ENCODE results near the gene CD320.
"Not testable (repeated sequence)": the region's sequence is repeated elsewhere in the genome, so short reads cannot be mapped to it uniquely, and the experiment has no call there.

Gene CD320

GRCh38 chr19:8332976-8333766, 25.0 kb upstream of the CD320 start:
- no peak for DNase-seq

GRCh38 chr19:8331263-8331845, 23.2 kb upstream of the CD320 start:
- no peak for DNase-seq

DNA sequence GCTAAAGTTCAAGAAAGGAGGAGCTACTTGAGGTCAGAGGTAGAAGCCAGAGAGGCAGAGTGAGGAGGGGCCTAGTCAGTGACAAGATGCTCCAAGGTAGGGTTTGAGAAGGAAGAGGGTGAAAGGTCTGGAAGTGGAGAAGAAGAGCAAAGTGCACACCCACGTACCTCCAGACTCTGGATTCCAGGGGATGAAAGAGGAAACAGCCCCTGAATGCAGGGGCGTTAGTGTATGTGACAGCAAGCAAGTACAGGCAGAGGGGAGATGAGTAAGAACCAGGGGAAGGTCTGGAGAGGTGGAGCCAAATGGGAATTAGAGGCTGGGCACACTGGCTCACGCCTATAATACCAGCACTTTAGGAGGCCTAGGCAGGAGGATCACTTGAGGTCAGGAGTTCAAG, 21.8 kb upstream of the CD320 start:
- DNase-seq, result no peak

GRCh38 chr19:8325454-8325853, 17.3 kb upstream of the CD320 start:
- DNase-seq, result no peak

GRCh38 chr19:8324186-8325050, 16.3 kb upstream of the CD320 start:
- no peak for DNase-seq

DNA sequence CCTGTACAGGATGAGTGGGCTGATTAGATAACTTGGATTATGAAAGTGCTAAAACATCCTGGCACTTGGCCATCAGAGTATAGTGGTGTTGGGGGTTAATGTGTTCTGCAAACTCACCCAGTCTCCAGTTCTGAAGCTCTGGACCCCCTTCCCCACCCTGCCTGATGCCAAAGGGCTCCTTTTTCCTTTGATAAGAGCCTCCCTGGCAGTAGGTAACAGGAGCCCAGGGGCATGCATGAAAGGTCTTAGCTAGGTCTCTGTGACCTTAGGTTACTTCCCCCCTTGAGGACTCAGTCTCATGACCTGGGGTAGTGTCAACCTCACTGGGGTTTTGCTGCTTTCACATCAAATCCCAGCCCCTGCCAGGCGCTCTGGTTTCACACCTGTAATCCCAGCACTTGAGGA, 15.6 kb upstream of the CD320 start:
- DNase-seq, result no peak

DNA sequence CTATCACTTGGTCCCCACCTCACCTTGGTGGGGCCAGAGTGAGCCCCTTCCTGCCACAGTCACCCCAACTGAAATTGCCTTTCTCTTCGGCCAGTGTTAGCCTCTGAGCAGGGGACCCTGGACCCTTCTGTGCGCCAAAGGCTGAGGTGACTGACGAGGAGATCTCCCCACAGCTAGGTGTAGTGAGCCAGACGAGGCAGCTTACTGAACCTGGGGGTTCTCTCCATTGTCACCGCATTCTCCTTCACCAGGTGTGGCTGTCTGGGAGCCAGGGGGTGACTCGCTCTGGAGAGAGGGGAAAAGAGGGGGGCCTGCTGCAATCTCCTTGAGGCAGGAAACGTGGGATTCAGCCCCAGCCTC, 14.5 kb upstream of the CD320 start:
- no peak for DNase-seq

DNA sequence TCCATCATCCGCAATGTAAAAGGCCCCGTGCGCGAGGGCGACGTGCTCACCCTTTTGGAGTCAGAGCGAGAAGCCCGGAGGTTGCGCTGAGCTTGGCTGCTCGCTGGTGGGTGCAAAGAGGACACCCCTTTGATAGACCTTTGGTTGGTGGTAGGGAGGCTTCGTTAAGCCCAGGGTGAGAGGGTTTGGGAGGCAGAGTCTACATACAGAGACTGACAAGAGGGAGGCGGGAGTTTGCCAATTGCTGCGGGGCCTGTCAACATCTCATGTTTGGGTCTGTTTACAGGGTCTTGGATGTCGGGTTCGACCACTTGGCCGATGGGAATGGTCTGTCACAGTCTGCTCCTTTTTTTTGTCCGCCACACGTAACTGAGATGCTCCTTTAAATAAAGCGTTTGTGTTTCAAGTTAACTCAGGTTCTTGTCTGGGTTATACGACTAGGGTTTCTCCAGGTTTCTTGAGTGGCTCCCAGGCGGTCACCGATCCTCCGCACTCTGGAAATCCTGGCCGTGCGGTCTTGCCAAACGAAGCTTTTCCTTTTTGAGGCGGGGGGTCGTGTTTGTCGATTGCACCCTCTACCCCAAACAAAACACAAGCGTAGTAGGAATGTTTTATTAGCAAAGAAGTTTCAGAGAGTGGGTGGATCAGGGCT, 14.0 kb upstream of the CD320 start:
- DNase-seq, result no peak

DNA sequence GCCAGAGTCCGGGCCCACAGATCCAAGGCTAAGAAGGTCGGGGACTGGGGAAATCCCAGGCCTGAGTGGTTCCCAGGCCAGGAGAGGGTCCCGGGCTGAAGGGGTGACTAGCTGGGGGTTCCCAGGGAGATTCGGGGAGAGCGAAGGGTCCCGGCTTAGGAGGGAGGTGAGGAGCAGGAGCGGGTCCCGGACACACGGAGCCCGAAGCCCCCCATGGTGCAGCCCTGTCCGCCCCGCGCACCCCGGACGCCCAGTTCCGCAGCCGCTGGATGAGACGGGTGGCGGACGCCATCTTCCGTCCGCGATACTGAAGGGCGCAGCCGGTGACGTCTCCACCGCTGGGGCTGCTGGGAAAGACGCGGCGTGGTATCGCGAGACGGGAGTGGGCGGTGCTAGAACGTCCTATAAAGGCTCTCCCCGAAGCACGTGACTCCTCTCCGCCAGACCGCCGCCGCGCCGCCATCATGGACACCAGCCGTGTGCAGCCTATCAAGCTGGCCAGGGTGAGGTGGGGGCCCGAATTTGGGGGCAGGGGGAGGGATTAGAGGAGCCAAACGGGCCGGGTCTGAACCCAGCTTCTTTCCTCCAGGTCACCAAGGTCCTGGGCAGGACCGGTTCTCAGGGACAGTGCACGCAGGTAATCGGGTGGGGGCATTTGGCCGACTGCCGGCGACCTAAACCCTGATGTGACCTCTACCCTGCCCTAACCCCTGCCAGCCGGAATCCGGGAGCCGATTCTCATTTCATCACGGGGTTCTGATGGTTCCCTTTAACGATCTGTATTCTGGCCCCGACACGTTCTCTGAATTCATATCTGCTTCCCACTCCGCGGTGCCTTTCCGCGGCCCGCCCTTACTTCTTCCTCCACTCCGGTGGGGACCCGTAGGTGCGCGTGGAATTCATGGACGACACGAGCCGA, 13.2 kb upstream of the CD320 start, which contains the start of the genes NDUFA7 and RPS28:
Gene NDUFA7 (minus strand): TSS at position 309 of the 919 bp plus-strand sequence. CDS start 17 bp downstream, at position 292.
Gene RPS28 (plus strand): TSS at position 430 of the 919 bp plus-strand sequence. CDS start 35 bp downstream, at position 465.
- DNase-seq, result peak; percentile 68 to 84

- DNase-seq, result no peak
These were observed 12.5 kb upstream of the CD320 start for GRCh38 chr19:8320564-8321066.

- no peak for DNase-seq
These were observed 11.8 kb upstream of the CD320 start for GRCh38 chr19:8319807-8320520.

- DNase-seq, result not testable (repeated sequence)
These were observed 10.7 kb upstream of the CD320 start for GRCh38 chr19:8318835-8319234.

- DNase-seq, result no peak
These were observed 8.4 kb upstream of the CD320 start for GRCh38 chr19:8316351-8317125.

- not testable (repeated sequence) for DNase-seq
These were observed 7.0 kb upstream of the CD320 start for GRCh38 chr19:8314981-8315640.

GRCh38 chr19:8311461-8312260, 3.5 kb upstream of the CD320 start:
- no peak for DNase-seq

DNA sequence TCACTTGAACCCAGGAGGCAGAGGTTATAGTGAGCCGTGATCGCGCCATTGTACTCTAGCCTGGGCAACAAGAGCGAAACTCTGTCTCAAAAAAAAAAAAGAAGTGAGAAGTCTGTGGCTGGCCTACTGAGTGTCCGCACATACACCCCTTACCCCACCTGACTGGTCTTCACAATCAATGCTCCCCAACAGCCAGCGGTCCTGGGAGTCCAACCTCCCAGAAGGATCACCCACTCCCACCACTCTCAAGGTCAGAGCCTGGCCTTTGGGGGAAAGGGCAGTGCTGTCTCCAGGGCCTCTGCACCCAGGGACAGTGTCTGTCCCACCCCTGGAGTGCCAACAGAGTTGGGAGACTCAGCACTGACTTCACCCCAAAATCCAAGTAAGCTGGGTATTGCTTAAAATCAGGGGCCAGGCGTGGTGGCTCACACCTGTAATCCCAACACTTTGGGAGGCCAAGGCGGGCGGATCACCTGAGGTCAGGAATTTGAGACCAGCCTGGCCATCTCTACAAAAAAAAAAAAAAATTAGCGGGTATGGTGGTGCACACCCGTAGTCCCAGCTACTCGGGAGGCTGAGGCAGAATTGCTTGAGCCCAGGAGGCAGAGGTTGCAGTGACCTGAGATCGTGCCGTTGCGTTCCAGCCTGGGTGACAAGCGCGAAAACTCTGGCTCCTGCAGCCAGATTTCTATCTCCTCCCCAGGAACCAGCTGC, 2.3 kb upstream of the CD320 start:
- no peak for DNase-seq

- DNase-seq, result no peak
These were observed 733 bp upstream of the CD320 start for GRCh38 chr19:8308891-8309291.

DNA sequence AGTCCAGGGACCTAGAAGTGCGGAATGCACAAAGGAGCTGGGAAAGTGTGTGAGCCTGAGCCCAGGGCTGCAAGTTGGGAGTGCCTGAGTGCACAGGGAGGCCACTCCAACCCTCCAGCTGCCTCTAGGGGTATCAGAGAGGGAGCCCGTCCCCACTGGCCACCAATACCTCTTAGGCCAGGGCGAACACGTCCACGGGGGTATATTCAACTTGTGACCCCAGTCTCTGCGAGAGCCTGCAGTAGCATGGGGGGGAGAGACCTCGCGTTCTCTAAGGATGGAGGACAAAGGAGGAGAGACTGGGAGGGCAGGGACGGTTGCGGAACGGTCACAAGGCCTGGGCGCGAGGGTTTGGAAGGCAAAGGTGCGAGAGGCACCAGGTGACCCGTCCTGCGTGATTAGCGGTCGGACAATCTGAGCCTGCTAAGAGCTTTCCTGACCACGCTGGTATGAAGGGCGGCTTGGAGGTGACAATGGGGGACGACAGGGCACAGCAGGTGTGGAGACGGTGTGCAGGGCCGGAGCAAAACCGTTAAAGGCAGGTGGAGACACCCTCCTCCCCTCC, 676 bp downstream of the CD320 start:
- no peak for DNase-seq
